ENCODE measurements around the gene CD6. TPM values are rescaled to one million over a fixed set of nuclear protein-coding genes. Genes with fewer than 3 reads are reported as not detected.

The CD6 gene
- total and polyA plus RNA-seq, 9 donors, result 0.42 to 3.4 (median 0.69) TPM

DNA sequence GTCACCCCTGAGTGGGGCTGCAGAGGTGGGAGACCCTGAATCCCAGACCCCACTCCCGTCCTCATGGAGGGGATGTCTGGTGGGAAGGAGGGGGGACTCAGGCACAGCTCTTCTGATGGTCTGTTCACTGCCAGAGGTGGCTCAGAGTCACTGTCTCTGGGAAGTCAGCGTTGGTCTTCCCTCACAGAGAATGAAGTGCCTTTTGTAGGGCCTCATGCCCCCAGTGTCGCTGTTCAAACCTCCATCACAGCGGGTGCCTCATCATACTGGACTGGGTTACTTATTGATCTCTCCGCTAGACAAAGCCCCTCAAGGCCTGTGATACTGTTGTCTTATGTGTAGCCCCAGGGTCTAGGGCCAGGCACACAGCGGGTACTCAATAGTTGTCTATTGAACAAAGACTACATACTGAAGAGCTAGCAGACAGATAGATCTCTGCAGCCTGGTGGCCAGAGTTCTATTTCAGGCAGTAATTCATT, 41.3 kb downstream of the CD6 start:
- Histone ChIP-seq H3K27me3 (no peaks in the 10 kb centered on the region), H3K27ac (no peak overlapping the region), H3K36me3 (no peaks in the 10 kb centered on the region), H3K9me3 (no peaks in the 10 kb centered on the region), H3K4me1 (ENCODE audit: insufficient read depth) (peaks cover 9% of the 10 kb centered on the region), H3K4me3 (no peak overlapping the region)
- 97 to 98% (median 98%) methylated on average over 5 to 6 of the region's 6 CpGs for WGBS, 3 donors
- TF ChIP-seq, protein P1, sequence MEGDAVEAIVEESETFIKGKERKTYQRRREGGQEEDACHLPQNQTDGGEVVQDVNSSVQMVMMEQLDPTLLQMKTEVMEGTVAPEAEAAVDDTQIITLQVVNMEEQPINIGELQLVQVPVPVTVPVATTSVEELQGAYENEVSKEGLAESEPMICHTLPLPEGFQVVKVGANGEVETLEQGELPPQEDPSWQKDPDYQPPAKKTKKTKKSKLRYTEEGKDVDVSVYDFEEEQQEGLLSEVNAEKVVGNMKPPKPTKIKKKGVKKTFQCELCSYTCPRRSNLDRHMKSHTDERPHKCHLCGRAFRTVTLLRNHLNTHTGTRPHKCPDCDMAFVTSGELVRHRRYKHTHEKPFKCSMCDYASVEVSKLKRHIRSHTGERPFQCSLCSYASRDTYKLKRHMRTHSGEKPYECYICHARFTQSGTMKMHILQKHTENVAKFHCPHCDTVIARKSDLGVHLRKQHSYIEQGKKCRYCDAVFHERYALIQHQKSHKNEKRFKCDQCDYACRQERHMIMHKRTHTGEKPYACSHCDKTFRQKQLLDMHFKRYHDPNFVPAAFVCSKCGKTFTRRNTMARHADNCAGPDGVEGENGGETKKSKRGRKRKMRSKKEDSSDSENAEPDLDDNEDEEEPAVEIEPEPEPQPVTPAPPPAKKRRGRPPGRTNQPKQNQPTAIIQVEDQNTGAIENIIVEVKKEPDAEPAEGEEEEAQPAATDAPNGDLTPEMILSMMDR (IDR thresholded peaks at IDR 0.05), result no peak
- TF ChIP-seq POLR2A (IDR thresholded peaks at IDR 0.05), result no peak
- no peak for TF ChIP-seq EP300 (IDR thresholded peaks at IDR 0.05)
- intact Hi-C loops (cut with DNase I), result no loop called here
- no peak for DNase-seq

GRCh38 chr11:61018059-61018458, 46.6 kb downstream of the CD6 start:
- intact Hi-C loops (cut with DNase I), result no loop called here
- no peak for DNase-seq
- Histone ChIP-seq H3K27me3 (no peaks in the 10 kb centered on the region), H3K27ac (no peak overlapping the region), H3K4me3 (no peak overlapping the region), H3K9me3 (no peaks in the 10 kb centered on the region), H3K4me1 (ENCODE audit: insufficient read depth) (no peaks in the 10 kb centered on the region), H3K36me3 (no peaks in the 10 kb centered on the region)
- TF ChIP-seq, protein P1 (IDR thresholded peaks at IDR 0.05), result no peak
- TF ChIP-seq EP300 (IDR thresholded peaks at IDR 0.05) (no peak), POLR2A (IDR thresholded peaks at IDR 0.05) (no peak)
- WGBS, 3 donors, result 82 to 87% (median 83%) methylated on average over 7 of the region's 7 CpGs

- TF ChIP-seq EP300 (IDR thresholded peaks at IDR 0.05) (no peak), POLR2A (IDR thresholded peaks at IDR 0.05) (no peak)
- TF ChIP-seq, protein P1 (IDR thresholded peaks at IDR 0.05), result no peak
- intact Hi-C loops (cut with DNase I), result no loop called here
- 82 to 86% (median 85%) methylated on average over 18 to 19 of the region's 19 CpGs for WGBS, 3 donors
- DNase-seq, result no peak
- no peak overlapping the region for H3K27ac ChIP-seq
- H3K4me3 ChIP-seq, result no peak overlapping the region
- no peaks in the 10 kb centered on the region for H3K9me3 ChIP-seq
- H3K27me3 ChIP-seq, result no peaks in the 10 kb centered on the region
- no peaks in the 10 kb centered on the region for H3K4me1 ChIP-seq (ENCODE audit: insufficient read depth)
- no peaks in the 10 kb centered on the region for H3K36me3 ChIP-seq
Observed at GRCh38 chr11:61019037-61019831, 47.8 kb downstream of the CD6 start.

DNA sequence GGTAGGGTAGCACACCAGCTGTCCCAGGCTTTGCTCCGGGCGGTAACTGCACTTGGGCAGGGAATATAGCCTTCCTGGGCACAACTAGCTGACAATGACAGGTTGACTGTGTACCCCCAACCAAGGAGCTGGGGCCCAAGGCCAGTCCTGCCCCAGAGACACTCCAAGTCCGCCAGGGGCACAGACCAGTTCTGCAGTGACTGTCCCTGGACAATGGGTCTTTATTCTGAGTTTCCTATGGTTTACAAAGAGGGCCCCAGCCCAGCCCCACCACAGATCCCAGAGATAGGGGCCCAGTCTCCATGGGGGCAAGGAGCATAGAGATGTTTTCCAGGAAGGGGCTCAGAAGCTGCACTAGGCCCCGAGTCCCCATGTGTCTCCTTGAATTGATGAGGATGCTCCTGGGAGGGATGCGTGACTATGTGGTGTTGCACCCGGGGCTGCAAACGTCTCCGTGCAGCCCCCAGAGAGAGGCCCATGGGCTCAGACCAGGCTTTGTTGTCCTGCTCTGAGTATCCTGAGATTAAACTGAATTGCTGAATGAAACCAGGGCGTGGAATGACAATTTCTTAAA, 48.4 kb downstream of the CD6 start:
- Histone ChIP-seq H3K4me1 (ENCODE audit: insufficient read depth) (no peaks in the 10 kb centered on the region), H3K27me3 (no peaks in the 10 kb centered on the region), H3K36me3 (no peaks in the 10 kb centered on the region), H3K4me3 (no peak overlapping the region), H3K9me3 (no peaks in the 10 kb centered on the region), H3K27ac (no peak overlapping the region)
- TF ChIP-seq POLR2A (IDR thresholded peaks at IDR 0.05) (no peak), EP300 (IDR thresholded peaks at IDR 0.05) (no peak)
- TF ChIP-seq, protein P1 (IDR thresholded peaks at IDR 0.05), result no peak
- intact Hi-C loops (cut with DNase I), result loop anchor here in 1 of 4 donors (10.0 kb wide), 1 partner anchor 1175 kb away; the partner anchor contains the start of gene CBLIF
- 96 to 97% (median 96%) methylated on average over 8 to 9 of the region's 9 CpGs for WGBS, 3 donors
- DNase-seq, result no peak

Data from ovary (tissue), 9 donors.